ENCODE results near the gene SYCN.

DNA sequence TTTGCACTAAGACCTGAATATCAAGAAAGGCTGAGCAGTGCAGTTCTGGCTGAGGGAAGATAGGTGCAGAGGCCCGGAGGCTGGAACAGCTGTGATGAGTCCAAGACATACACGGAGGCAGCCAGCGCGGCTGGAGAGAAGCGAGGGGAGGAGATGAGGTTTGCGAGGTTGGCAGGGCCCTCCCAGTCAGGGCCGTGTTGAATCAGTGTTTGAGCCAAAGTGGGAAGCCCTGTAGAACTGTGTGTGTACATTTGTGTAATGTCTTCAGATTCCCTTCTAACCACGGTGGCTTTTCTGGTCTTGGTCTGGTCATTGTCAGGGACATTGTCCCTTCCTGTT, 43.6 kb downstream of the SYCN start:
- TF ChIP-seq, protein P1, sequence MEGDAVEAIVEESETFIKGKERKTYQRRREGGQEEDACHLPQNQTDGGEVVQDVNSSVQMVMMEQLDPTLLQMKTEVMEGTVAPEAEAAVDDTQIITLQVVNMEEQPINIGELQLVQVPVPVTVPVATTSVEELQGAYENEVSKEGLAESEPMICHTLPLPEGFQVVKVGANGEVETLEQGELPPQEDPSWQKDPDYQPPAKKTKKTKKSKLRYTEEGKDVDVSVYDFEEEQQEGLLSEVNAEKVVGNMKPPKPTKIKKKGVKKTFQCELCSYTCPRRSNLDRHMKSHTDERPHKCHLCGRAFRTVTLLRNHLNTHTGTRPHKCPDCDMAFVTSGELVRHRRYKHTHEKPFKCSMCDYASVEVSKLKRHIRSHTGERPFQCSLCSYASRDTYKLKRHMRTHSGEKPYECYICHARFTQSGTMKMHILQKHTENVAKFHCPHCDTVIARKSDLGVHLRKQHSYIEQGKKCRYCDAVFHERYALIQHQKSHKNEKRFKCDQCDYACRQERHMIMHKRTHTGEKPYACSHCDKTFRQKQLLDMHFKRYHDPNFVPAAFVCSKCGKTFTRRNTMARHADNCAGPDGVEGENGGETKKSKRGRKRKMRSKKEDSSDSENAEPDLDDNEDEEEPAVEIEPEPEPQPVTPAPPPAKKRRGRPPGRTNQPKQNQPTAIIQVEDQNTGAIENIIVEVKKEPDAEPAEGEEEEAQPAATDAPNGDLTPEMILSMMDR (conservative IDR thresholded peaks at IDR 0.05; ENCODE audit: low read length) = no peak
- no peak for TF ChIP-seq EZH2phosphoT487 (IDR thresholded peaks at IDR 0.05; ENCODE audit: borderline replicate concordance)

All from Loucy (cell line).